HEK293 (cell line): ENCODE data around the gene PURB.
A peak's percentile ranks its signal among the peaks of the same experiment; 100 is the strongest.

Experiments used
- CTCF ChIA-PET: fragments of 350-600 bp; formaldehyde crosslinking; extraction: SDS; loops from one replicate; lab custom pipeline; 2021; ENCODE audit warnings: antibody characterized with exemption; lab: Yijun Ruan, JAX
- POLR2A ChIA-PET: fragments of 300-600 bp; formaldehyde crosslinking; extraction: SDS; loops from one replicate; lab custom pipeline; 2020; ENCODE audit warnings: antibody characterized with exemption, inconsistent platforms; lab: Yijun Ruan, JAX
- H3K27ac ChIP-seq: fragments of 200-500 bp; sonication (Bioruptor generic); 2 replicates; pipeline ENCODE4 v1.5.1; 2014; ENCODE audit warnings: low read depth, low read length, control low read depth, inconsistent platforms; ENCODE audit errors: extremely low read depth
- H3K36me3 ChIP-seq, 2 experiments: fragments of 200-500 bp in 1 of 2; sonication (Bioruptor generic) in 1 of 2; 1 replicate in 1 of 2; 2 replicates in 1 of 2; pipeline ENCODE4 v1.5.1; 2014 to 2017; ENCODE audit warnings: inconsistent platforms in 2 of 2, low read length in 2 of 2; ENCODE audit not compliant: control insufficient read depth in 2 of 2, insufficient read depth in 1 of 2
- H3K4me1 ChIP-seq: fragments of 200-500 bp; sonication (Bioruptor generic); 2 replicates; pipeline ENCODE4 v1.5.1; 2014; ENCODE audit warnings: mild to moderate bottlenecking, low read length, inconsistent platforms; ENCODE audit not compliant: control insufficient read depth, insufficient read depth
- H3K4me3 ChIP-seq: 2 replicates; pipeline ENCODE4 v1.5.1; 2011; ENCODE audit warnings: low read depth, mild to moderate bottlenecking, control low read depth, low read length, moderate library complexity
- H3K9me3 ChIP-seq: fragments of 200-500 bp; sonication (Bioruptor generic); 2 replicates; pipeline ENCODE4 v1.5.1; 2014; ENCODE audit warnings: low read depth, low read length, inconsistent platforms; ENCODE audit not compliant: control insufficient read depth, insufficient read depth
- FEZF1 ChIP-seq: fragments of 450-650 bp; formaldehyde crosslinking; IDR thresholded peaks from 2 replicates; pipeline ENCODE4 v1.5.1; 2016; ENCODE audit warnings: missing biosample characterization, missing genetic modification characterization
- GFI1B ChIP-seq: fragments of 450-650 bp; formaldehyde crosslinking; IDR thresholded peaks from 2 replicates; pipeline ENCODE4 v1.5.1; 2016; ENCODE audit warnings: missing biosample characterization, missing genetic modification characterization
- KLF16 ChIP-seq: fragments of 450-650 bp; formaldehyde crosslinking; IDR thresholded peaks from 2 replicates; pipeline ENCODE4 v1.5.1; 2017; ENCODE audit warnings: missing biosample characterization, missing genetic modification characterization
- KLF9 ChIP-seq: fragments of 450-650 bp; formaldehyde crosslinking; IDR thresholded peaks from 2 replicates; pipeline ENCODE4 v1.5.1; 2016; ENCODE audit warnings: missing biosample characterization, missing genetic modification characterization, low read depth
- SP7 ChIP-seq: fragments of 450-650 bp; formaldehyde crosslinking; IDR thresholded peaks from 2 replicates; pipeline ENCODE4 v1.5.1; 2016; ENCODE audit warnings: missing biosample characterization, missing genetic modification characterization
- ZBTB17 ChIP-seq: fragments of 450-650 bp; formaldehyde crosslinking; IDR thresholded peaks from 2 replicates; pipeline ENCODE4 v1.5.1; 2016; ENCODE audit warnings: missing biosample characterization, missing genetic modification characterization
- ZBTB44 ChIP-seq: fragments of 450-650 bp; IDR thresholded peaks from 2 replicates; pipeline ENCODE4 v1.5.1; 2018; ENCODE audit warnings: missing biosample characterization, mild to moderate bottlenecking, missing genetic modification characterization
- ZNF10 ChIP-seq: fragments of 450-650 bp; formaldehyde crosslinking; IDR thresholded peaks from 2 replicates; pipeline ENCODE4 v1.5.1; 2017; ENCODE audit warnings: missing biosample characterization, missing genetic modification characterization
- ZNF112 ChIP-seq: fragments of 450-650 bp; formaldehyde crosslinking; IDR thresholded peaks from 2 replicates; pipeline ENCODE4 v1.5.0; 2017; ENCODE audit warnings: missing biosample characterization, missing genetic modification characterization
- ZNF184 ChIP-seq: fragments of 450-650 bp; IDR thresholded peaks from 2 replicates; pipeline ENCODE4 v1.5.1; 2018; ENCODE audit warnings: missing biosample characterization, mild to moderate bottlenecking, missing genetic modification characterization
- ZNF2 ChIP-seq: fragments of 450-650 bp; formaldehyde crosslinking; IDR thresholded peaks from 2 replicates; pipeline ENCODE4 v1.5.1; 2016; ENCODE audit warnings: missing biosample characterization, missing genetic modification characterization
- ZNF214 ChIP-seq: fragments of 450-650 bp; formaldehyde crosslinking; IDR thresholded peaks from 2 replicates; pipeline ENCODE4 v1.5.1; 2017; ENCODE audit warnings: missing biosample characterization, mild to moderate bottlenecking, missing genetic modification characterization, borderline replicate concordance
- ZNF274 ChIP-seq, 2 experiments: fragments of 200-500 bp in 1 of 2; fragments of 450-650 bp in 1 of 2; sonication (Bioruptor generic) in 1 of 2; formaldehyde crosslinking in 1 of 2; IDR thresholded peaks; 2 replicates each; pipeline versions ENCODE4 v1.5.1 to v1.6.1; 2014 to 2016; ENCODE audit warnings: borderline replicate concordance in 1 of 2, inconsistent platforms in 1 of 2, low read length in 1 of 2, missing biosample characterization in 1 of 2, missing genetic modification characterization in 1 of 2
- ZNF302 ChIP-seq: fragments of 450-650 bp; formaldehyde crosslinking; IDR thresholded peaks from 2 replicates; pipeline ENCODE4 v1.5.1; 2016; ENCODE audit warnings: missing biosample characterization, missing genetic modification characterization, low read depth
- ZNF391 ChIP-seq: fragments of 450-650 bp; formaldehyde crosslinking; IDR thresholded peaks from 2 replicates; pipeline ENCODE4 v1.5.1; 2016; ENCODE audit warnings: low read depth, missing biosample characterization, missing genetic modification characterization, borderline replicate concordance
- ZNF529 ChIP-seq: fragments of 450-650 bp; formaldehyde crosslinking; IDR thresholded peaks from 2 replicates; pipeline ENCODE4 v1.5.1; 2017; ENCODE audit warnings: missing genetic modification characterization, missing biosample characterization; ENCODE audit not compliant: insufficient replicate concordance
- ZNF560 ChIP-seq: fragments of 450-650 bp; formaldehyde crosslinking; IDR thresholded peaks from 2 replicates; pipeline ENCODE4 v1.5.1; 2017; ENCODE audit warnings: missing biosample characterization, missing genetic modification characterization, borderline replicate concordance
- ZNF654 ChIP-seq: fragments of 450-650 bp; formaldehyde crosslinking; IDR thresholded peaks from 2 replicates; pipeline ENCODE4 v1.5.1; 2016; ENCODE audit warnings: low read depth, missing biosample characterization, missing genetic modification characterization
- ZNF76 ChIP-seq: fragments of 450-650 bp; formaldehyde crosslinking; IDR thresholded peaks from 2 replicates; pipeline ENCODE4; 2016; ENCODE audit warnings: low read depth, missing biosample characterization, missing genetic modification characterization, borderline replicate concordance
- ZNF776 ChIP-seq: fragments of 450-650 bp; formaldehyde crosslinking; IDR thresholded peaks from 2 replicates; pipeline ENCODE4 v1.5.0; 2017; ENCODE audit warnings: missing biosample characterization, missing genetic modification characterization, borderline replicate concordance
- ZSCAN16 ChIP-seq: fragments of 450-650 bp; formaldehyde crosslinking; IDR thresholded peaks from 2 replicates; pipeline ENCODE4 v1.5.1; 2016; ENCODE audit warnings: missing biosample characterization, missing genetic modification characterization
- ZSCAN23 ChIP-seq: fragments of 450-650 bp; formaldehyde crosslinking; IDR thresholded peaks from 2 replicates; pipeline ENCODE4 v1.5.1; 2016; ENCODE audit warnings: missing biosample characterization, missing genetic modification characterization
- TF ChIP-seq, protein P1 (sequence below): fragments of 450-650 bp; formaldehyde crosslinking; IDR thresholded peaks from 2 replicates; pipeline ENCODE4 v1.5.1; 2017; ENCODE audit warnings: missing biosample characterization, missing genetic modification characterization
- TF ChIP-seq, protein P2 (sequence below): fragments of 450-650 bp; formaldehyde crosslinking; IDR thresholded peaks from 2 replicates; pipeline ENCODE4 v1.5.1; 2016; ENCODE audit warnings: missing biosample characterization, missing genetic modification characterization, low read depth

PURB gene

GRCh38 chr7:44880317-44881018 is 4.9 kb downstream of the PURB start:
- peaks cover 14% of the 10 kb centered on the region for H3K4me1 ChIP-seq
- ChIA-PET CTCF (interaction anchor here (0.6 to 2.8 kb wide), 6 partner anchors 11 to 130 kb away, joined by 3 to 22 read pairs (median 4); no protein-coding TSS in a partner anchor), POLR2A (interaction anchor here (0.9 to 3.4 kb wide), 4 partner anchors 13 to 307 kb away, joined by 3 to 26 read pairs (median 5); partner anchors contain the start of genes DDX56 and H2AZ2)
- no peak for TF ChIP-seq ZNF214 (tag by site-specific recombination)
- TF ChIP-seq ZSCAN16 (tag by site-specific recombination) = peak; percentile 85
- TF ChIP-seq GFI1B (tag by site-specific recombination) = no peak
- TF ChIP-seq ZNF10 (tag by site-specific recombination) = no peak
- TF ChIP-seq ZNF184 (tag by site-specific recombination) = no peak
- TF ChIP-seq ZBTB17 = peak; percentile 29; the same call in 1 of the 2 replicates
- no peak for TF ChIP-seq ZNF529 (tag by site-specific recombination)
- no peak for TF ChIP-seq ZNF2 (tag by site-specific recombination)
- no peak for TF ChIP-seq FEZF1 (tag by site-specific recombination)
- TF ChIP-seq ZNF654 = no peak
- TF ChIP-seq ZSCAN23 (tag by site-specific recombination) = no peak
- TF ChIP-seq, protein P1, sequence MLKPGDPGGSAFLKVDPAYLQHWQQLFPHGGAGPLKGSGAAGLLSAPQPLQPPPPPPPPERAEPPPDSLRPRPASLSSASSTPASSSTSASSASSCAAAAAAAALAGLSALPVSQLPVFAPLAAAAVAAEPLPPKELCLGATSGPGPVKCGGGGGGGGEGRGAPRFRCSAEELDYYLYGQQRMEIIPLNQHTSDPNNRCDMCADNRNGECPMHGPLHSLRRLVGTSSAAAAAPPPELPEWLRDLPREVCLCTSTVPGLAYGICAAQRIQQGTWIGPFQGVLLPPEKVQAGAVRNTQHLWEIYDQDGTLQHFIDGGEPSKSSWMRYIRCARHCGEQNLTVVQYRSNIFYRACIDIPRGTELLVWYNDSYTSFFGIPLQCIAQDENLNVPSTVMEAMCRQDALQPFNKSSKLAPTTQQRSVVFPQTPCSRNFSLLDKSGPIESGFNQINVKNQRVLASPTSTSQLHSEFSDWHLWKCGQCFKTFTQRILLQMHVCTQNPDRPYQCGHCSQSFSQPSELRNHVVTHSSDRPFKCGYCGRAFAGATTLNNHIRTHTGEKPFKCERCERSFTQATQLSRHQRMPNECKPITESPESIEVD (tag by site-specific recombination) = no peak; the same call in 1 of the 2 replicates
- TF ChIP-seq SP7 (tag by site-specific recombination) = peak; percentile 95
- TF ChIP-seq ZNF391 = no peak
- no peak for TF ChIP-seq ZNF302 (tag by site-specific recombination)
- TF ChIP-seq, protein P2, sequence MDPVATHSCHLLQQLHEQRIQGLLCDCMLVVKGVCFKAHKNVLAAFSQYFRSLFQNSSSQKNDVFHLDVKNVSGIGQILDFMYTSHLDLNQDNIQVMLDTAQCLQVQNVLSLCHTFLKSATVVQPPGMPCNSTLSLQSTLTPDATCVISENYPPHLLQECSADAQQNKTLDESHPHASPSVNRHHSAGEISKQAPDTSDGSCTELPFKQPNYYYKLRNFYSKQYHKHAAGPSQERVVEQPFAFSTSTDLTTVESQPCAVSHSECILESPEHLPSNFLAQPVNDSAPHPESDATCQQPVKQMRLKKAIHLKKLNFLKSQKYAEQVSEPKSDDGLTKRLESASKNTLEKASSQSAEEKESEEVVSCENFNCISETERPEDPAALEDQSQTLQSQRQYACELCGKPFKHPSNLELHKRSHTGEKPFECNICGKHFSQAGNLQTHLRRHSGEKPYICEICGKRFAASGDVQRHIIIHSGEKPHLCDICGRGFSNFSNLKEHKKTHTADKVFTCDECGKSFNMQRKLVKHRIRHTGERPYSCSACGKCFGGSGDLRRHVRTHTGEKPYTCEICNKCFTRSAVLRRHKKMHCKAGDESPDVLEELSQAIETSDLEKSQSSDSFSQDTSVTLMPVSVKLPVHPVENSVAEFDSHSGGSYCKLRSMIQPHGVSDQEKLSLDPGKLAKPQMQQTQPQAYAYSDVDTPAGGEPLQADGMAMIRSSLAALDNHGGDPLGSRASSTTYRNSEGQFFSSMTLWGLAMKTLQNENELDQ (tag by site-specific recombination) = no peak
- 0 out of 2 replicates have a peak, but pooled peaks have one; percentile 41 for TF ChIP-seq ZBTB44 (tag by site-specific recombination)
- no peak for TF ChIP-seq ZNF776 (tag by site-specific recombination)
- TF ChIP-seq ZNF560 (tag by site-specific recombination) = no peak
- TF ChIP-seq KLF16 (tag by site-specific recombination) = no peak
- TF ChIP-seq ZNF274 (IDR thresholded peaks at IDR 0.05; ENCODE audit: low read length) = no peak
- TF ChIP-seq ZNF274 (tag by site-specific recombination; IDR thresholded peaks at IDR 0.05; ENCODE audit: borderline replicate concordance) = no peak
- TF ChIP-seq ZNF112 (tag by site-specific recombination) = no peak
- no peak for TF ChIP-seq ZNF76
- no peak for TF ChIP-seq KLF9 (tag by site-specific recombination)
- H3K4me3 ChIP-seq = peak overlapping the region; percentile 93
- H3K36me3 ChIP-seq = peaks cover 0 to 40% of the 10 kb centered on the region in 2 experiments; a peak in 2 of 3 replicates
- H3K27ac ChIP-seq = no peak overlapping the region; the same call in 1 of the 2 replicates
- no peaks in the 10 kb centered on the region for H3K9me3 ChIP-seq
